Hematopoietic multipotent progenitor cell (in vitro differentiated cells): Measurements from ENCODE around the gene DLGAP1. TPM values are rescaled to one million over a fixed set of nuclear protein-coding genes. Genes with fewer than 3 reads are reported as not detected.
"Not testable (repeated sequence)": the region's sequence is repeated elsewhere in the genome, so short reads cannot be mapped to it uniquely, and the experiment has no call there.

Experiments used
- DNase-seq, 3 donors: peaks; one replicate each; pipeline ENCODE4 v3.0.0-alpha.2; 2011 to 2015; ENCODE audit warnings: low read depth in 2 of 3, low spot score in 2 of 3
- total RNA-seq: library from RNA; depleted of rRNA; stranded (reverse); fragments of >200 nt; gene quantifications from one replicate; pipeline ENCODE4 v1.2.3, GENCODE V29; 2012

DLGAP1 gene
- total RNA-seq, 1 donor = 0.27 TPM

DNA sequence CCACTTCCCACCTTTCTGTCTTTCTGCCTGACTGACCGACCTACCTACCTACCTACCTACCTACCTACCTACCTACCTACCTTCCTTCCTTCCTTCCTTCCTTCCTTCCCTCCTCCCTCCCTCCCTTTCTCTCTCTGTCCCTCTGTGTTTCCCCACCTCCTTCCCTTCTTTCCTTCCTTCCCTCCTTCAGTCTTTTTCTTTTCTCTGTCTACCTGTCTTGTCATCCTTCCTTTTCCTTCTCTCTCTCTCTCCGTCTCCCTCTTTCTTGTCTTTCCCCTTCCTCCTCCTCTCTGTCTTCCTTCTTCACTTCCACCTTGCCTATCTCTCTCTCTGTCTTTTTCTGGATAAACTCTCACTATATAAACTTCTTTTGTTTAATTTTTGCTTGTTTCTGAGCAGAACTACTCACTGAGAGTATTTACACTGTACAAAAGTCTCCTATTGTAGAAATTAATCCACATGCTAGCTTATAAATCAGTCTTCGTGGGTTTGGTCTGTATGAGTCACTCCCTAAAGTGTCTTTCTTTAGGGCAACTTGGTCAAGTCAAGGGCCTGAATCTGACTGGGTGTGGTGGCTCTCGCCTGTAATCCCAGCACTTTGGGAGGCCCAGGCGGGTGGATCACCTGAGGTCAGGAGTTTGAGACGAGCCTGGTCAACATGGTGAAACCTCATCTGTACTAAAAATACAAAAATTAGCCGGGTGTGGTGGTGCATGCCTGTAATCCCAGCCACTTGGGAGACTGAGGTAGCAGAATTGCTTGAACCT is 871.8 kb downstream of the DLGAP1 start:
- not testable (repeated sequence) for DNase-seq

DNA sequence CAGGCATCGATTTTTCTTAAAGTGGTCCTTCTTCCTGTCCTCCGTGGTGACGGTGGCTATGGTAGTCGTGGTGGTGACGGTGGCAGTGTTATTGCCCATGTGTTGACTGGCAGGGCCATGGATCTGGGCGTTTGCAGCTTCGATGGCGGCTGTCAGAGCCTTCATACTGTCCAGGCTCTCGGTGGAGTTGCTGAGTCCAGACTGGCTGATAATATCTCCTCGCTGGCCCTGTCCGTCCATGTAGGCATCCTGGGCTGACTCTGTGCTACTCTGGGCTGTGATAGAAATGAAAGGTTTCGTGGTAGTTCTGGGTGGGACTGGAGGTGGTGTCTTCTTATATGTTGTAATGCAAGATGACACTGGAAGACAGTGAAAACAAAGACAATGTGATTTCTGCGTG is 873.2 kb downstream of the DLGAP1 start:
- DNase-seq = no peak

DNA sequence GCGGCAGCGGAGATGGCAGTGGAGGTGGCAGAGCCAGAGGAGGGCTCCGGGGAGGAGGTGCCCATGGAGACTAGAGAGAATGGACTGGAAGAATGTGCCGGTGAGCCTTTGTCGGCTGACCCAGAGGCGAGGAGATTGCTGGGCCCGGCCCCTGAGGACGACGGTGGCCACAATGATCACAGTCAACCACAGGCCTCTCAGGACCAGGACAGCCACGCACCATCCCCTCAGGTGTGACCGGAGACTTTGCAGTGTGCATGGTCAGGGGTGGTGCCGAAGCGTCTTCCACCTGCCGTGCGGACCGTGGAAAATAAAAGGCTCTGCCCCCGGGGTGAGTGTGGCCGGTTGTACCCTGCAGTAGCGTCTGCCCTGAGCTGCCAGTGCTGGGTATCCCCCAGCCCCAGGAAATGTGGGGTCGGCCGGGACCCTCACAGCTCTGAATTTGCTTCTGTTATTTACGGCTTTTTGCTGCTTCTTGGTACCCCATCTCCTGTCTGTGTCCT is 874.5 kb downstream of the DLGAP1 start:
- not testable (repeated sequence) for DNase-seq

DNA sequence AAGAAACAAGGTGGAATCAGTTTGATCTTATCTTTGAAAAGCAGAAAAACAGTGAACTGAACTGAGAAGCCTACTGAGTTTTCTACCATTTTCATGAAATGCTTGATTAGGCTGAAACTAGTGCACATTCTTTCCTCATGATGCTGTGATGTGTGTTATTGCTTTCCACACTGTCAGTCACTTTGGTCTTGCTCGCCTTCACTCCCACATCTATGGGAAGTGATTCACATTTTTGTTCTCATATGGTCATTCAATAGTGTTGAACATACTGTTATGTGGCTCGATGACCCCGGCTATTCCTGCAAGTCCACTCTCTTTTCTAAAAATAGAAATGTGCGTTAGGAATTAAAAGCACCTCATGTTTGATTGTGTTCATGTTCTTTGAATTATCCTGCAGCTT is 875.4 kb downstream of the DLGAP1 start:
- no peak for DNase-seq

DNA sequence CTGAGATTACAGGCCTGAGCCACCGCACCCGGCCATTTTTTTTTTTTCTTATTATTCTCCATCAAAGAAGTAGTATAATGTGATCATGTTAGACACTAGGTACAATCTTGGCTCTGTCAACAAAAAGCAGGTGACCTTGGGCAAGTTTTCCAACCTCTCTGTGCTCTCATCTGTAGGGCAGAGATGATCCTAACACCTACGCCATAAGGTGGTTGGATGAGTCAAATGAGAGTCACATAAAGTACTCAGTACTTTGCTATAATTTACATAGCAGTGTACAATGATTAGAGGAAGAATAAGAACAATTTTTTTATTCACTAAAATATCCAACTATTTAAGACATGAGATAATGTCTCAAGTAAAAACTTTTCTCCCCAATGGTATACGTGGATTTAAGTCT is 876.5 kb downstream of the DLGAP1 start:
- no peak for DNase-seq

DNA sequence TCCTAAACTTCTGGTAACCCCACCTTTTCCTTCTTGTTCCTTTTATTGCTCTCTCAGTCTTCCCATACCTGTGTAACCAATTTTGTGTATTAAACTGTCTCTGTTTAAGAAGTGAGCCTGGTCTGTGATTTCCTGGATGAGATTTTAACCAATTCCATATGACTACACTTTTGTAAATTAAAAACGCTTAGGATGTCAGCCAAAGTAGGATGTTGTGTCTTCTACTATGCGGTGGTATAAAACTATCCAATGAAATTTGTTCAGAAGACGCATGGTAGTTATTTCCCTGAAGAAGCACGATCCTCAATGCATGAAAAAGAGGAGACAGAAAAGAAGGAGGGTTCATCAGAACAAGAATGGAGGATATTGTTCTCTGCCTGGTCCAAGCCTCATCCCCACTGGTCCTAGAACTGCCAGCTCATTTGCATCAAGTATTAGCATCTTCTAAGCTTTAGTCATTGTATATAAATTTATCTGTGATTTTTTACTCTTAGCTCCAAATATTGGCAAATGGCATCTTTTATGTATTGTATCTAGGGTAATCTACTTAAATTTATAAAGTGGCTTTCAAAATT is 877.7 kb downstream of the DLGAP1 start:
- DNase-seq = no peak

DNA sequence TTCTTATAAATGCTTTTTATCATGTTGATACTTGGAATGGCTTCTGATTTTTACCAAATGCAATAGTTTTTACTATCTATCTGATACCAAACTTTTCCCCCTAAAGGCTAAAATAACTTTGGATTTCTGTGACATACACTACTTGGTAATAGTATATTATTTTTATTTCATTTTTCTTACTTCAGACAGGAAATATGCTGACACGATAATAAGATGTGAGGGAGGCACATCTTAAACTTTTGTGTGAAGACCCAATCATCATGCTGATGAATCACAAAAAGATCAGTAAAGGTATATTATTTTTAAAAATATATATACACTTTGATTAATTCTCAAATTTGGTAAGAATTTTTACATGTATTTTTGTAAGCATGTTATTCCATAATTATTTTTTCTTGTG is 882.3 kb downstream of the DLGAP1 start:
- no peak for DNase-seq

DNA sequence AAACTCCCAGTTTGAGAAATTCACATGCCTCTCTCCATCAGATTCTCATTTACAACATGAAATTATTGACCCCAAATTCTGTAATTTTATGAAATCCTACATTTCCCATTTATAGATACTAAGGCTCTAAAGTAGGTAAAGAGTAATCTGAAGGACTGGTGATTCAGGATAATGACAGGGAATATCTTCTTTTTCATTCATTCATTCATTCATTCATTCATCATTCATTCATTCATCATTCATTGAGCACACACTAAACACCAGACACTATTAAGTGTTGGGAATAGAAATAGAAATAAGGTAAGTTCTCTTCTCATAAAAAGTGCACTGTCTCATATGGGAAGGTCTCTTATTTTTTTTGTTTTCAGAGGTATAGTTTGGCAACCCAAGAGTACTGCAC is 888.3 kb downstream of the DLGAP1 start:
- no peak for DNase-seq

DNA sequence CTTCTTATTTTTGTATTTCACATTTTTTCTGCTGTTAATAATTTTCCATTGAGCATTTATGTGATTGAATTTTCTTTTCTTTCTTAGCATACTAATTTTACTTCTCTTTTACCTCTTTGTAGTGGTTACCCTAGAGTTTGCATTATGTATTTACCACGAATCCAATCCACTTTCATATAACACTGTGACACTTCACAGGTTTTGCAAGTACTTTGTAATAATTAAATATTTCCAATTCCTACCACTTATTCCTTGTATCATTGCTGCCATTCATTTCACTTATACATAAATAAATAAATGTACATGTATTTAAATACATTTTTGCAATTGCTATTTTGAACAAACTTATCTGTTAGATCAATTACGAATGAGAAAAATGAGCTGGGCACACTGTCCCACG is 894.4 kb downstream of the DLGAP1 start:
- DNase-seq = no peak

DNA sequence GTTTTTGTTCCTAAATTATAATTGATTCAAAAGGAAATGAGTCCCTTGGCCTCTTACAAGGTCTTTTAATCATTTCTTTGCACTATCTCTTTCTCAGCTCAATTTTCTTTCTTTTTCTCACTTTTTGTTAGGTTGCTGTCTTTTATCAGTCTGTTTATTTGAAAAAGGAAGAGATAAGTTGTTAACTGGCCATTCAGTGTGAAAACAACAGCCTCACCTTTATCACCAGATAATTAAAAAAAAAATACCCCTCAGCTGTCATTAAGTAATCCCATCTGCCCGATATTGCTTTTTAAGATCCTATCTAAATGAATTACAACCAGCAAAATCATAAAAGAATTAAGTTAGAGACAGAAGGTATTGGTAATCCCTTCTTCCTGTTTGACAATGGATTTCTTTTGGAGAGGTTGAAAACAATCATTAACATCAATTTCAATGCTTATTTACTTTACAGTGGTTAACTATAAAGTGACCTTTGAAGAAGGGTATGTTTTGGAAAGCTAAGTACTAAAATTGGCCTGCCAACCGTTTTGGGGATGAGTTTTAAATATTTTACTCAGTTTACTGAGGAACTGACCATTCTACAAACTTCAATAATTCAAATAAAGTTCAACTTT is 900.2 kb downstream of the DLGAP1 start:
- DNase-seq = no peak

DNA sequence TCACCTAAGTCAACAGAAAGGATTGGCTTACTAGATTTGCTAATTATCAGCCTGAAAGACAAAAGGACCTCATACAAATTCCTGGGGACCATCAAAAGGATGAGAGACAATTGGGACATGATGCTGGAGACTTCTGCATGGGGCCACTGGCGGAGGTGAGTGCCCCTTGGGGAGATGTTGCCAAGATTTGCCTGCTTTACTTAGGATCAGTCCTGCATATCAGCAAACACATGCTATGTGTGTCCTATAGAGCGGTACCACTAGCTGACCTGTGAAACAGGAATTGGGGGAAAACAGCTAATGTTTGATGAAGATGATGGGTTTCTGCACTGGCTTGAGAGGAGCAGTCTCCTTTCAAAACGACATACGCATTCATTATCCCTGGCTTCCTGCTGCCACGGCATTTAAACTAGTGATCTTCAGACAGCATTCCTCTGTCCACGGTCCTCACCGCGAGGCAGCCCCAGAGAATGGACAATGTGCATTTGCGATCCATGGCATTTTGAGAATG is 901.0 kb downstream of the DLGAP1 start:
- no peak for DNase-seq

DNA sequence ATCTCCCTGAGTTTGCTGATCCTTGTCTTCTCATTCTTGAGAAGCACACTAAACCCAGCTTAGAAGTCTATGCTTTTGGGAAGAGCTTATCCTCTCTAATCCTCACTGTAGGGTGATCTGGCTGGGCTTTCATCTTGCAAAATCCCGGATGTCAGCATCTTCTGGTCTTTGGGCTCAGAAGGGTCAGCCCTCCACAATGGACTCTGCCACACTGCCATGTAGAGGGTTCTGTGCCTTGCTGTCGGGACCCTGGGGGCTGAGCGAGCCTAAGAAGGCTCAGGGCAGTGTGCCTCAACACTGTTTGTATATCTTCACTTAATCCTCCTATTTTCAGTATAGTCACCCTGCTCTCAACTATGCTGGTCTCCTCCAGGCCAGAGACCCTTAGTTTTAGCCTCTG is 902.8 kb downstream of the DLGAP1 start:
- DNase-seq = no peak

DNA sequence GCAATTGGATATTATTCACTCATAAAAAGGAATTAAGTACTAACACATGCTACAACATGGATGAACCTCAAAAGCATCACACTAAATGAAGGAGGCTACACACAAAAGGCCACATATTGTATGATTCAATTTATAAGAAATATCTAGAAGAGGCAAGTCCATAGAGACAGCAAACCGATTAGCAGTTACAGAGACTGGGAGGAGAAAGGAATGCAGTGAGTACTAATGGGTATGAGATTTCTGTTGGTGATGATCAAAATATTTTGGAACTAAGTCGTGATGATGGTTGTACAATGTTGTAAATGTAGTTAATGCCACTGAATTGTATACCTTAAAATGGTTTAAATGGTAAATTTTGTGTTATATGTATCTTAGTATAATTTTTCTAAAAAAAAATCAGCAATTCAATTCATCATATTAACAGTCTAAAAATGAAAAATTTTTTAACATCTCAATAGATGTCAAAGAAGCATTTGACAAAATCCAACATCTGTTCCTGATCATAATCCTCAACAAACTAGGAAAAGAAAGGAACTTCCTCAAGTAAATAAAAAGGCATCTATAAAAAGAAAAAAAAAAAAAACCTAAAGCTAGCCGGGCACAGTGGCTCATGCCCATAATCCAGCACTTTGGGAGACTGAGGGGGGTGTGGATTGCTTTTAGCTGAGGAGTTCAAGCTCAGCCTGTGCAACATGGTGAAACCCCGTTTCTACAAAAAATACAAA is 907.1 kb downstream of the DLGAP1 start:
- DNase-seq = no peak

DNA sequence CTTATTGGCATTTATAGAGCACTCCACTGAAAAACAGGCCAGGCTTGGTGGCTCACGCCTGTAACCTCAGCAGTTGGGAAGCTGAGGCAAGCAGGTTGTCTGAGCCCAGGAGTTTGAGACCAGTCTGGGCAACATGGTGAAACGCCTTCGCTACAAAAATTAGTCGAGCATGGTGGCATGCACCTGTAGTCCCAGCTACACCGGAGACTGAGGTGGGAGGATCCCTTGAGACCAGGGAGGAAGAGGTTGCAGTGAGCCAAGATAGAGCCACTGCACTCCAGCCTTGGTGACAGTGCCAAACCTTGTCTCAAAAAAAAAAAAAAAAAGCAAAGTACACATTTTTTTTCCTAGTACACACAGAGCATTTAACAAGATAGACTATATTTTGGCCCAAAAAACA is 909.0 kb downstream of the DLGAP1 start:
- DNase-seq = no peak

DNA sequence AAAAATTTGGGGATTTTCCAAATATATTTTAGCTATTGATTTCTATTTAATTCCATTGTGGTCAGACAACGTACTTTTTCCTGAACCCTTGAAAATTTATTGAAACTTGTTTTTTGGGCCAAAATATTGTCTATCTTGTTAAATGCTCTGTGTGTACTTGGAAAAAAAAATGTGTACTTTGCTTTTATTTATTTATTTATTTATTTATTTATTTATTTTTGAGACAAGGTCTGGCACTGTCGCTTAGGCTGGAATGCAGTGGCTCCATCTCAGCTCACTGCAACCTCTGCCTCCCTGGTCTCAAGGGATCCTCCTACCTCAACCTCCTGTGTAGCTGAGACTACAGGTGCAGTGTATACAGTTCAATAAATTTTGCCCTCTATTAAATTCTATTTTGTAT is 910.6 kb downstream of the DLGAP1 start:
- DNase-seq = no peak

DNA sequence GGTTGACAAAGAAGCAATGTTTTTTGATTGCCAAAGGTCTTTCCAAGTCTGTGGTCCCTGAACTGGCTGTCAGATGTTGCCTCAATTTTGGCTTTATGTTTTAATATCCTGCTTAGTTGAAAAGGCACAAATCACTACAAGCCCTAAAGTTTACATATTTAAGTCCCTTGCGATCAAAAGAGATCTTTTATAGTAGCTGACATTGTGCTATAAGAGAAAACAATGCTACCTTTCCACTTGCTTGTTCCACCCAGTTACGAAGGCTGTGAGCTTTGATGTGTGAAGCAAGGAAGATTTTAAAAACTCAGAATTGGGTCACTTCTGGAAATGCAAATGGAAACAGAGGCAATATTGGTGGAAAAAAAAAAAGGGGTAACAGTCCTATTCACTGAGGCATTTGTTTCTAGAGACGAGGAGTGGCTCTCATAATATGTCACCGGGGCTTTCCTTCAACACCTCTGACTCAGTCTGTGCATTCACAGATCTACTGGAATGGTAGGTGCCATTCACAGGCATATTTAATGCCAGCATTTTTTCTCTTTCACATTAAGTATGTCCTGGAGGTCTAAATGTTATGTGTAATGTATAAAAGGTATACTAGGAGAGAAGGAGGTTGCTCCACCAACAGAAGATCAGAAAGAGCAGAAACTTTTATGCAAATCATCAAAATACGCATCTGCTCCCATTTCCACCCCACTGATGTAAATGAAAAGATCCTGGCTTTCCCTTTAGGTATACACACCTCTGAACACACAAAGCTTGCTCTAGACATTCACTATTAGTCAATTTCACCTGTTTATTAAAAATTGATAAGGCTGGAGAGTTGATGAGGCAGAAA is 913.3 kb downstream of the DLGAP1 start:
- DNase-seq = no peak

DNA sequence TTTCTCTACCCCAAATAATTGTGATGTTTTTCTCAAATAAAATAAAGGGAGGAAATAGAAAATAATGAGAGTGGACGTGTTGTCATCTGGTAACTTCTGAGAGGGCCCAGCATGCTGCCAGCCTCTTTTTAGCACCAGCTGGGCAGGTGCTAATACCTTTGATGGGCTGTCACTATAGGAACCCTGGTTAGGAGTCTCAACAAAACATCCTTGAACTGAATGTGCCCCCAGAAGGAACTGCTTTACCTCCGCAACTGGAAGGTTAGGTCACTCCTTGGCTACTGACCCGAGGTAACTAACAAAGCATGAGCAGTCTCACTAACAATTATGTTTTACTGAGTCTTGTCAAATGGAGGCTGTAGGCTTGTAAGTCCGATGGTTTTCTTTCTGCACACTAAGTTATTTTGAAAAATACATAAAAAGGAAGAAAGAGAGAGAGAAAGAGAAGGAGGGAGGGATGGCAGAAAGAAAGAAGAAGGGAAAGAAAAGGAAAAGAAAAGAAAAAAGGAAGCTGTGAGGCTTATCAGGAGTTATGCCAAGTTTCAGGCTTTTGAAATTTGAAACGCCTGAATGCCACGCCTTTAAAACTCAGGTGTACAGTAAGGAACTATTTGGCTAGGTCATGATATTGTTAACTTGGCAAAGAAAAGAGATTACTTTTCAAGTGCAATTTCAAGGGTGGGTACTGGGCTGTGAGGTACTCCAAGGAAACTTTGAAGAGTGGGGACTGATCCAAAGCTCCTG is 914.1 kb downstream of the DLGAP1 start:
- no peak for DNase-seq

DNA sequence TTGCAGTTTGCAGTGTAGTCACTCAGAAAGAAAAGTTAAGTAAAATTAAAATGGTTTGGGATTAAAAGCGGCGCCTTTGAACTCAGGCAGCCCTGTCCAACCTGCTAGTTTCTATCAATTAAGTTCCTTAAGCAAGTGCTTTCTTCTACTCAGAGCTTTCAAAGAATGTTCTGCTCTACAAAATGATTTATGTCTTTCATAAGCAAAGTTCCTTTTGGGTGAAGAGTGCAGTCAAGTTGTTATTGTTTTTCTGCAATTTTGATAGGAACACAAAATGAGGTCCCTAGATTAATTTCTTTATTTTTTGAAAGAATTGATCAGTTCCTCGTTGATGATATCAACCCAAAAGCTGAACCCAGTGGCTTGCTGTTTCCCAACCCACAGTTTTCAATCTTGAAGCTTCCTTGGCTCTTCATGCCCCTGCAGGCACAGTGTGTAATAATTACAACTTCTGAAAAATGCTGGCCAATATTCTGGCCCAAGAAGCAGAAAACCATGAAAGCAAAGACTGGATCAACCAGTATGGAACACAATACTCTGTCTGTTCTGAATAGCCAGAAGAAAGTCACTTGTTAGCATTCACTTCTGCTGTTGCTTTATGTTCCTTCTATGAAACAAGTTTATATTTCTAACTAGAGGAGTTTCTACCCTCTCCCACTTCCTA is 916.0 kb downstream of the DLGAP1 start:
- no peak for DNase-seq

DNA sequence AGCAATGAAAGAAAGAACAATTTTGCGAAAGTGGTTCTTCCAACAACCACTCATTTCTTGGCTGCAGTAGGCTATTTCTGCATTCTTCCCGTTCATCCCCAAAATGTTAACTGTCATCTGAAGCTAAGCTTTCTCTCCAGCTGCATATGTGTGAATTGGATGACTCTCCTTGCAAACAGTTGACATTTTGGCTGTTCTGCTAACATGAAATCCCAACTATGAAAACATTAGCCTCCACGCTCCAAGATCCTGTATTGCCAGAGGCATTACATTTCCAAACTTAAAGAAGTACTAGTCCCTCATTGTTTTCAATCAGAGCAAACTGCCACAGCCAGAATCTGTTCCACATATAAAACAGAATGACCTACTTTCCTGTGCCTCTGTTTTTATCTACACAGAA is 916.7 kb downstream of the DLGAP1 start:
- DNase-seq = no peak
